Left cardiac atrium (tissue), 2 donors: ENCODE data around the gene PNLDC1. TPM values are rescaled to one million over a fixed set of nuclear protein-coding genes. Genes with fewer than 3 reads are reported as not detected.

Source experiments
- total RNA-seq, 2 donors: library from RNA; stranded (reverse); fragmentation: NEBNext Ultra II Directional; extraction: Animal tissue kit (Norgen Biotek cat#: 25700); gene quantifications; one replicate each; pipeline ENCODE4 v1.2.1, GENCODE V29; 2021
- donor health status: DM: no; HTN: yes; CAD: no; lungs with severe emphysema.
- donor health status: DM: yes; HTN: yes; CAD: no.

The PNLDC1 gene
- total RNA-seq, 2 donors from 2014 or later, result 0.47 TPM; not detected in 1

Other genes with a start within 250 kb of the PNLDC1 start
- gene SOD2, start 107.0 kb upstream of the PNLDC1 start, total RNA-seq, result 100 to 1,000 TPM; 527 to 576 TPM
- 10 to 100 TPM; 42.1 to 57.4 TPM for gene WTAP, start 72.8 kb upstream of the PNLDC1 start, total RNA-seq
- 10 to 100 TPM; 10.3 to 12.2 TPM for gene ACAT2, start 38.2 kb upstream of the PNLDC1 start, total RNA-seq
- gene TCP1, start 10.7 kb upstream of the PNLDC1 start, total RNA-seq, result 100 to 1,000 TPM; 145 to 165 TPM
- gene MRPL18, start 9.8 kb upstream of the PNLDC1 start, total RNA-seq, result 10 to 100 TPM; 63.4 to 63.9 TPM
- gene MAS1, start 90.7 kb downstream of the PNLDC1 start, total RNA-seq, result not detected
- 10 to 100 TPM; 50.1 to 56.2 TPM for gene IGF2R, start 168.8 kb downstream of the PNLDC1 start, total RNA-seq